ENCODE data around the gene OTOF. TPM values are rescaled to one million over a fixed set of nuclear protein-coding genes. Genes with fewer than 3 reads are reported as not detected.

Gene OTOF
- polyA plus RNA-seq, 1 of the 3 experiments (the other 2 are of a cell fraction) = not detected

GRCh38 chr2:26482211-26483026, 4.5 kb upstream of the OTOF start:
- Histone ChIP-seq H3K9me3 (no peaks in the 10 kb centered on the region), H3F3A (replicated peaks; ENCODE audit: insufficient read depth) (no peaks in the 10 kb centered on the region), H3K4me2 (no peak overlapping the region), H3K9ac (no peak overlapping the region), H4K20me1 (ENCODE audit: insufficient read depth) (no peaks in the 10 kb centered on the region), H3K4me3 (ENCODE audit: low read depth in 2 of 2, low read length in 1 of 2) (no peak overlapping the region), H3K27me3 (ENCODE audit: insufficient read depth) (peaks cover 23% of the 10 kb centered on the region; the same call in 1 of the 2 replicates), H3K36me3 (replicated peaks in 1 of 2; ENCODE audit: control insufficient read depth in 1 of 2, insufficient read depth in 2 of 2, low read length in 1 of 2) (no peaks in the 10 kb centered on the region), H3K79me2 (ENCODE audit: insufficient read depth) (no peaks in the 10 kb centered on the region), H3K27ac (ENCODE audit: low read depth in 2 of 2, low read length in 1 of 2) (no peak overlapping the region), H3K9me2 (no peaks in the 10 kb centered on the region), H2AFZ (ENCODE audit: low read depth) (no peak overlapping the region), H3K4me1 (ENCODE audit: control insufficient read depth in 1 of 2, insufficient read depth in 2 of 2, low read depth in 1 of 2, low read length in 1 of 2) (peaks cover 0 to 7% of the 10 kb centered on the region in 2 experiments; a peak in 1 of 4 replicates)
- POLR2A ChIA-PET = no interaction called here
- CTCF ChIA-PET = interaction anchor here (1.0 to 1.2 kb wide), 4 partner anchors 13 to 96 kb away, joined by 3 to 4 read pairs (median 4); a partner anchor contains a TSS
- no peak for DNase-seq
- WGBS (ENCODE audit: low lambda C conversion rate) = 77% methylated on average over 30 of the region's 30 CpGs
- TF ChIP-seq RXRA (IDR thresholded peaks at IDR 0.05; ENCODE audit: borderline replicate concordance, low read depth) (no peak), NFIC (IDR thresholded peaks at IDR 0.05; ENCODE audit: borderline replicate concordance) (no peak), PBX3 (IDR thresholded peaks at IDR 0.05) (no peak), FOSL2 (IDR thresholded peaks at IDR 0.05; ENCODE audit: borderline replicate concordance, low read depth) (no peak)
- TF ChIP-seq, protein P1, sequence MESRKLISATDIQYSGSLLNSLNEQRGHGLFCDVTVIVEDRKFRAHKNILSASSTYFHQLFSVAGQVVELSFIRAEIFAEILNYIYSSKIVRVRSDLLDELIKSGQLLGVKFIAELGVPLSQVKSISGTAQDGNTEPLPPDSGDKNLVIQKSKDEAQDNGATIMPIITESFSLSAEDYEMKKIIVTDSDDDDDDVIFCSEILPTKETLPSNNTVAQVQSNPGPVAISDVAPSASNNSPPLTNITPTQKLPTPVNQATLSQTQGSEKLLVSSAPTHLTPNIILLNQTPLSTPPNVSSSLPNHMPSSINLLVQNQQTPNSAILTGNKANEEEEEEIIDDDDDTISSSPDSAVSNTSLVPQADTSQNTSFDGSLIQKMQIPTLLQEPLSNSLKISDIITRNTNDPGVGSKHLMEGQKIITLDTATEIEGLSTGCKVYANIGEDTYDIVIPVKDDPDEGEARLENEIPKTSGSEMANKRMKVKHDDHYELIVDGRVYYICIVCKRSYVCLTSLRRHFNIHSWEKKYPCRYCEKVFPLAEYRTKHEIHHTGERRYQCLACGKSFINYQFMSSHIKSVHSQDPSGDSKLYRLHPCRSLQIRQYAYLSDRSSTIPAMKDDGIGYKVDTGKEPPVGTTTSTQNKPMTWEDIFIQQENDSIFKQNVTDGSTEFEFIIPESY (IDR thresholded peaks at IDR 0.05; ENCODE audit: borderline replicate concordance, low read depth) = no peak
- TF ChIP-seq, protein P2, sequence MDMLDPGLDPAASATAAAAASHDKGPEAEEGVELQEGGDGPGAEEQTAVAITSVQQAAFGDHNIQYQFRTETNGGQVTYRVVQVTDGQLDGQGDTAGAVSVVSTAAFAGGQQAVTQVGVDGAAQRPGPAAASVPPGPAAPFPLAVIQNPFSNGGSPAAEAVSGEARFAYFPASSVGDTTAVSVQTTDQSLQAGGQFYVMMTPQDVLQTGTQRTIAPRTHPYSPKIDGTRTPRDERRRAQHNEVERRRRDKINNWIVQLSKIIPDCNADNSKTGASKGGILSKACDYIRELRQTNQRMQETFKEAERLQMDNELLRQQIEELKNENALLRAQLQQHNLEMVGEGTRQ (IDR thresholded peaks at IDR 0.05; ENCODE audit: borderline replicate concordance, low read depth, low read length) = no peak
- TF ChIP-seq, protein P3, sequence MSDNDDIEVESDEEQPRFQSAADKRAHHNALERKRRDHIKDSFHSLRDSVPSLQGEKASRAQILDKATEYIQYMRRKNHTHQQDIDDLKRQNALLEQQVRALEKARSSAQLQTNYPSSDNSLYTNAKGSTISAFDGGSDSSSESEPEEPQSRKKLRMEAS (IDR thresholded peaks at IDR 0.05; ENCODE audit: low read depth) = no peak
- TF ChIP-seq, protein P4, sequence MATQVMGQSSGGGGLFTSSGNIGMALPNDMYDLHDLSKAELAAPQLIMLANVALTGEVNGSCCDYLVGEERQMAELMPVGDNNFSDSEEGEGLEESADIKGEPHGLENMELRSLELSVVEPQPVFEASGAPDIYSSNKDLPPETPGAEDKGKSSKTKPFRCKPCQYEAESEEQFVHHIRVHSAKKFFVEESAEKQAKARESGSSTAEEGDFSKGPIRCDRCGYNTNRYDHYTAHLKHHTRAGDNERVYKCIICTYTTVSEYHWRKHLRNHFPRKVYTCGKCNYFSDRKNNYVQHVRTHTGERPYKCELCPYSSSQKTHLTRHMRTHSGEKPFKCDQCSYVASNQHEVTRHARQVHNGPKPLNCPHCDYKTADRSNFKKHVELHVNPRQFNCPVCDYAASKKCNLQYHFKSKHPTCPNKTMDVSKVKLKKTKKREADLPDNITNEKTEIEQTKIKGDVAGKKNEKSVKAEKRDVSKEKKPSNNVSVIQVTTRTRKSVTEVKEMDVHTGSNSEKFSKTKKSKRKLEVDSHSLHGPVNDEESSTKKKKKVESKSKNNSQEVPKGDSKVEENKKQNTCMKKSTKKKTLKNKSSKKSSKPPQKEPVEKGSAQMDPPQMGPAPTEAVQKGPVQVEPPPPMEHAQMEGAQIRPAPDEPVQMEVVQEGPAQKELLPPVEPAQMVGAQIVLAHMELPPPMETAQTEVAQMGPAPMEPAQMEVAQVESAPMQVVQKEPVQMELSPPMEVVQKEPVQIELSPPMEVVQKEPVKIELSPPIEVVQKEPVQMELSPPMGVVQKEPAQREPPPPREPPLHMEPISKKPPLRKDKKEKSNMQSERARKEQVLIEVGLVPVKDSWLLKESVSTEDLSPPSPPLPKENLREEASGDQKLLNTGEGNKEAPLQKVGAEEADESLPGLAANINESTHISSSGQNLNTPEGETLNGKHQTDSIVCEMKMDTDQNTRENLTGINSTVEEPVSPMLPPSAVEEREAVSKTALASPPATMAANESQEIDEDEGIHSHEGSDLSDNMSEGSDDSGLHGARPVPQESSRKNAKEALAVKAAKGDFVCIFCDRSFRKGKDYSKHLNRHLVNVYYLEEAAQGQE (IDR thresholded peaks at IDR 0.05; ENCODE audit: low read depth, low read length) = no peak

Data from SK-N-SH (cell line).